Panc1 (cell line): ENCODE results near the gene ATF6B. TPM values are rescaled to one million over a fixed set of nuclear protein-coding genes. Genes with fewer than 3 reads are reported as not detected.
"Not testable (repeated sequence)": the region's sequence is repeated elsewhere in the genome, so short reads cannot be mapped to it uniquely, and the experiment has no call there.

ENCODE experiments used
- ATAC-seq: fragments of 200-7000 bp; cut with Tn5 transposase; 2 replicates; pipeline ENCODE4 v1.9.1; 2020; ENCODE audit warnings: mild to moderate bottlenecking, moderate library complexity
- BruUV-seq: library from RNA; stranded (reverse); fragments of 400-500 nt; replicated peaks from 2 replicates; lab custom pipeline; 2021; lab: Mats Ljungman, UMichigan
- CTCF ChIA-PET: fragments of 300-600 bp; sonication (Branson Sonifier 250); formaldehyde crosslinking; loops from one replicate; lab custom pipeline; 2022; ENCODE audit warnings: antibody characterized with exemption; lab: Charles Lee
- POLR2A ChIA-PET: fragments of 300-600 bp; sonication (Branson Sonifier 250); formaldehyde crosslinking; loops from one replicate; lab custom pipeline; 2022; ENCODE audit warnings: antibody characterized with exemption; lab: Charles Lee
- DNase-seq: peaks from one replicate; pipeline ENCODE4 v3.0.0-alpha.2; 2010; ENCODE audit warnings: low read depth, low spot score
- H3K27ac ChIP-seq: 2 replicates; pipeline ENCODE4 v1.5.1; 2011; ENCODE audit warnings: mild to moderate bottlenecking, low read length, inconsistent platforms
- H3K27me3 ChIP-seq: fragments of 200-500 bp; sonication (Bioruptor generic); 2 replicates; pipeline ENCODE4 v1.6.0; 2014; ENCODE audit warnings: low read length, inconsistent platforms; ENCODE audit not compliant: control insufficient read depth, insufficient read depth
- H3K36me3 ChIP-seq: fragments of 200-500 bp; sonication (Bioruptor generic); 2 replicates; pipeline ENCODE4 v1.5.1; 2014; ENCODE audit warnings: inconsistent platforms, mild to moderate bottlenecking, low read length, moderate library complexity; ENCODE audit not compliant: control insufficient read depth, insufficient read depth
- H3K4me1 ChIP-seq: 2 replicates; pipeline ENCODE4 v1.5.1; 2011; ENCODE audit warnings: inconsistent platforms, mild to moderate bottlenecking, low read length, moderate library complexity; ENCODE audit not compliant: control insufficient read depth, insufficient read depth
- H3K4me3 ChIP-seq, 2 experiments: 2 replicates each; pipeline ENCODE4 v1.5.1; 2011 to 2012; ENCODE audit warnings: low read depth in 2 of 2, low read length in 2 of 2, mild to moderate bottlenecking in 2 of 2, inconsistent platforms in 1 of 2, moderate library complexity in 1 of 2
- H3K9me3 ChIP-seq: fragments of 200-500 bp; sonication (Bioruptor generic); 2 replicates; pipeline ENCODE4 v1.5.1; 2014; ENCODE audit warnings: low read depth, mild to moderate bottlenecking, inconsistent platforms, low read length, moderate library complexity; ENCODE audit not compliant: control insufficient read depth, insufficient read depth
- POLR2AphosphoS5 ChIP-seq: IDR thresholded peaks from 2 replicates; pipeline ENCODE4 v1.6.1; 2012; ENCODE audit warnings: mild to moderate bottlenecking, low read depth, low read length, moderate library complexity
- SIN3A ChIP-seq: IDR thresholded peaks from 2 replicates; pipeline ENCODE4 v1.6.1; 2012; ENCODE audit warnings: low read depth, mild to moderate bottlenecking, low read length, moderate library complexity, borderline replicate concordance; ENCODE audit not compliant: insufficient read depth
- TCF7L2 ChIP-seq: IDR thresholded peaks from 2 replicates; pipeline ENCODE4 v1.6.1; 2011; ENCODE audit warnings: mild to moderate bottlenecking, low read depth, low read length, inconsistent platforms
- in situ Hi-C: cut with HindIII; loops from 2 replicates; pipeline ENCODE4 v1.10.0; 2016; ENCODE audit warnings: low sequenced_read_pairs, low pct_unique_long_range_greater_than_20kb
- intact Hi-C: fragments of 100-400 bp; cut with micrococcal nuclease; formaldehyde crosslinking; loops from one replicate; pipeline ENCODE4 v1.10.0; 2022; ENCODE audit not compliant: unreplicated experiment
- total RNA-seq: library from RNA; stranded (reverse); gene quantifications from one replicate; pipeline ENCODE4 v1.2.1, GENCODE V29; 2021; ENCODE audit not compliant: unreplicated experiment
- TF ChIP-seq, protein P1 (sequence below), 2 experiments: IDR thresholded peaks; 2 replicates each; pipeline ENCODE4 v1.6.1; 2011 to 2012; ENCODE audit warnings: low read depth in 2 of 2, control low read depth in 1 of 2, low read length in 1 of 2, mild to moderate bottlenecking in 1 of 2, moderate library complexity in 1 of 2; ENCODE audit not compliant: insufficient read depth in 1 of 2
- TF ChIP-seq, protein P2 (sequence below): fragments of 450-650 bp; IDR thresholded peaks from 2 replicates; pipeline ENCODE4 v1.5.1; 2017; ENCODE audit warnings: mild to moderate bottlenecking

Gene ATF6B
- total RNA-seq, 1 experiment from 2014 or later = 127 TPM

DNA sequence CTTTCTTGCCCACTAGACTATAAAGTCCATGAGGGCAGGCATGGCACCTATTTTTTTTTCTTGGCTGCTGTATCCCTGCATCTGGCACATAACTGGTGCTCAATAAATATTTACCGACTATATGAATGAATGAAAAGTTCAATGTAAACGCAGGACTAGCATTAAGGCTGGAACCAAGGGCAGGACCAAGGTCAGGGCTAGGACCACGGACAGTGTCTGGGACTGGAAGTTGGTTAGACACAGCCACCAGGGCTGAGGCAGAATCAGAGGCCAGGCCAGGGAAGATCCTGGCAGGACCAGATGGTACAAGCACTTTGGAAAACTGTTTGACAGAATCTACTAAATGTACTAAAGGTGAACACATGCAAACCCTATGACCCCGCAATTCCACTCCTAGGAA lies 22.6 kb downstream of the ATF6B start:
- BruUV-seq = no TSS peak
- ATAC-seq = no peak
- intact Hi-C loops = no loop called here
- Histone ChIP-seq H3K36me3 (no peaks in the 10 kb centered on the region), H3K9me3 (no peaks in the 10 kb centered on the region), H3K4me3 (no peak overlapping the region), H3K27me3 (peaks cover 6% of the 10 kb centered on the region; the same call in 1 of the 2 replicates), H3K4me1 (peaks cover 4% of the 10 kb centered on the region; the same call in 1 of the 2 replicates), H3K27ac (no peak overlapping the region)
- TF ChIP-seq, protein P1, sequence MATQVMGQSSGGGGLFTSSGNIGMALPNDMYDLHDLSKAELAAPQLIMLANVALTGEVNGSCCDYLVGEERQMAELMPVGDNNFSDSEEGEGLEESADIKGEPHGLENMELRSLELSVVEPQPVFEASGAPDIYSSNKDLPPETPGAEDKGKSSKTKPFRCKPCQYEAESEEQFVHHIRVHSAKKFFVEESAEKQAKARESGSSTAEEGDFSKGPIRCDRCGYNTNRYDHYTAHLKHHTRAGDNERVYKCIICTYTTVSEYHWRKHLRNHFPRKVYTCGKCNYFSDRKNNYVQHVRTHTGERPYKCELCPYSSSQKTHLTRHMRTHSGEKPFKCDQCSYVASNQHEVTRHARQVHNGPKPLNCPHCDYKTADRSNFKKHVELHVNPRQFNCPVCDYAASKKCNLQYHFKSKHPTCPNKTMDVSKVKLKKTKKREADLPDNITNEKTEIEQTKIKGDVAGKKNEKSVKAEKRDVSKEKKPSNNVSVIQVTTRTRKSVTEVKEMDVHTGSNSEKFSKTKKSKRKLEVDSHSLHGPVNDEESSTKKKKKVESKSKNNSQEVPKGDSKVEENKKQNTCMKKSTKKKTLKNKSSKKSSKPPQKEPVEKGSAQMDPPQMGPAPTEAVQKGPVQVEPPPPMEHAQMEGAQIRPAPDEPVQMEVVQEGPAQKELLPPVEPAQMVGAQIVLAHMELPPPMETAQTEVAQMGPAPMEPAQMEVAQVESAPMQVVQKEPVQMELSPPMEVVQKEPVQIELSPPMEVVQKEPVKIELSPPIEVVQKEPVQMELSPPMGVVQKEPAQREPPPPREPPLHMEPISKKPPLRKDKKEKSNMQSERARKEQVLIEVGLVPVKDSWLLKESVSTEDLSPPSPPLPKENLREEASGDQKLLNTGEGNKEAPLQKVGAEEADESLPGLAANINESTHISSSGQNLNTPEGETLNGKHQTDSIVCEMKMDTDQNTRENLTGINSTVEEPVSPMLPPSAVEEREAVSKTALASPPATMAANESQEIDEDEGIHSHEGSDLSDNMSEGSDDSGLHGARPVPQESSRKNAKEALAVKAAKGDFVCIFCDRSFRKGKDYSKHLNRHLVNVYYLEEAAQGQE (IDR thresholded peaks at IDR 0.05; ENCODE audit: insufficient read depth in 1 of 2, low read depth in 2 of 2, low read length in 1 of 2) = peak; percentile 93 to 95
- no peak for TF ChIP-seq SIN3A
- no peak for TF ChIP-seq TCF7L2
- in situ Hi-C loops = no loop called here
- CTCF ChIA-PET = no interaction called here
- POLR2A ChIA-PET = no interaction called here
- no peak for DNase-seq

DNA sequence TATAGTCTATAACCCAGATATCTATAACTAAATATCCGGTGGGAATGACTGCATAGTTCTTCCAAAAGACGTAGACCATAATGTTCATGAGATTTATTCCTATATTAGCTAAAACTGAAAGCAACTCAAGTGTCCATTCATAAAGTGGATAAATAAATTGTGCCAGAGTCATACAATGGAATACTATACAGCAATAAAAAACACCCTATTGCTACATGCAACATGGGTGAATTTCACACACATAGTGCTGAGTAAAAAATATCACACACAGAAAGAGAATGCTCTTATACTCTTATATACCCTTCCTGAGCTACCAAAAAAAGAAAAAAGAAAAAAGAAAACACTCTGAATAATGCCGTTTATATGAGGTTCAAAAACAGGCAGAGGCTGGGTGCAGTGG lies 25.8 kb downstream of the ATF6B start:
- ATAC-seq (no peak), DNase-seq (no peak)
- intact Hi-C loops (no loop called here), in situ Hi-C loops (no loop called here)
- Histone ChIP-seq H3K4me3 (no peak overlapping the region), H3K4me1 (no peaks in the 10 kb centered on the region), H3K27ac (no peak overlapping the region), H3K27me3 (peaks cover 4% of the 10 kb centered on the region; the same call in 1 of the 2 replicates), H3K36me3 (no peaks in the 10 kb centered on the region), H3K9me3 (no peaks in the 10 kb centered on the region)
- TF ChIP-seq, protein P2, sequence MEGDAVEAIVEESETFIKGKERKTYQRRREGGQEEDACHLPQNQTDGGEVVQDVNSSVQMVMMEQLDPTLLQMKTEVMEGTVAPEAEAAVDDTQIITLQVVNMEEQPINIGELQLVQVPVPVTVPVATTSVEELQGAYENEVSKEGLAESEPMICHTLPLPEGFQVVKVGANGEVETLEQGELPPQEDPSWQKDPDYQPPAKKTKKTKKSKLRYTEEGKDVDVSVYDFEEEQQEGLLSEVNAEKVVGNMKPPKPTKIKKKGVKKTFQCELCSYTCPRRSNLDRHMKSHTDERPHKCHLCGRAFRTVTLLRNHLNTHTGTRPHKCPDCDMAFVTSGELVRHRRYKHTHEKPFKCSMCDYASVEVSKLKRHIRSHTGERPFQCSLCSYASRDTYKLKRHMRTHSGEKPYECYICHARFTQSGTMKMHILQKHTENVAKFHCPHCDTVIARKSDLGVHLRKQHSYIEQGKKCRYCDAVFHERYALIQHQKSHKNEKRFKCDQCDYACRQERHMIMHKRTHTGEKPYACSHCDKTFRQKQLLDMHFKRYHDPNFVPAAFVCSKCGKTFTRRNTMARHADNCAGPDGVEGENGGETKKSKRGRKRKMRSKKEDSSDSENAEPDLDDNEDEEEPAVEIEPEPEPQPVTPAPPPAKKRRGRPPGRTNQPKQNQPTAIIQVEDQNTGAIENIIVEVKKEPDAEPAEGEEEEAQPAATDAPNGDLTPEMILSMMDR = no peak
- TF ChIP-seq POLR2AphosphoS5 = no peak
- TF ChIP-seq, protein P1 (IDR thresholded peaks at IDR 0.05; ENCODE audit: insufficient read depth in 1 of 2, low read depth in 2 of 2, low read length in 1 of 2) = no peak
- TF ChIP-seq SIN3A = no peak
- no peak for TF ChIP-seq TCF7L2
- CTCF ChIA-PET = no interaction called here
- POLR2A ChIA-PET = interaction anchor here (0.6 to 1.1 kb wide), 2 partner anchors 13 to 127 kb away, joined by 3 to 11 read pairs; no protein-coding TSS in a partner anchor
- BruUV-seq = no TSS peak

DNA sequence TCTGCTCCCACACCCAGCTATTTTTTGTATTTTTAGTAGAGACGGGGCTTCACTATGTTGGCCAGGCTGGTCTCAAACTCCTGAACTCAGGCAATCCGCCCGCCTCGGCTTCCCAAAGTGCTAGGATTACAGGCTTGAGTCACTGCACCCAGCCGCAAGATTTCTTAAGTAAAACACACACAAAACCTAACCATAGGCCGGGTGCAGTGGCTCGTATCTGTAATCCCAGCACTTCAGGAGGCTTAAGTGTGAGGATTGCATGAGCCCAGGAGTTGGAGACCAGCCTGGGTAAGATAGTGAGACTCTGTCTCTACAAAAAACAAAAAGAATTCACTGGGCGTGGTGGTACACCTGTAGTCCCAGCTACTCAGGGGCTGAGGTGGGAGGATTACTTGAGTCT lies 27.8 kb downstream of the ATF6B start:
- ATAC-seq, H3K27me3 ChIP-seq, CTCF ChIA-PET, intact Hi-C loops, BruUV-seq, DNase-seq, H3K4me3 ChIP-seq, H3K4me1 ChIP-seq, H3K36me3 ChIP-seq, in situ Hi-C loops, H3K9me3 ChIP-seq, H3K27ac ChIP-seq, POLR2A ChIA-PET: not testable (repeated sequence)
